GM12878 (cell line): ENCODE results near the gene SLX4.

Experiments
- CTCF ChIP-seq, 3 experiments: IDR thresholded peaks in 2 of 3; conservative IDR thresholded peaks in 1 of 3; 2 replicates each; pipeline ENCODE4 v1.5.1; 2011; ENCODE audit warnings: low read depth in 3 of 3, low read length in 3 of 3, mild to moderate bottlenecking in 3 of 3, control low read depth in 2 of 3, moderate library complexity in 2 of 3, inconsistent platforms in 1 of 3, mixed read lengths in 1 of 3; ENCODE audit not compliant: control insufficient read depth in 2 of 3, insufficient read depth in 1 of 3; ENCODE audit errors: extremely low read depth in 1 of 3
- RBBP5 ChIP-seq: fragments of 200-600 bp; sonication (generic); conservative IDR thresholded peaks from 2 replicates; pipeline ENCODE4 v1.6.1; 2016

- TF ChIP-seq CTCF (IDR thresholded peaks at IDR 0.05 in 2 of 3, conservative IDR thresholded peaks at IDR 0.05 in 1 of 3; ENCODE audit: control insufficient read depth in 2 of 3, extremely low read depth in 1 of 3, insufficient read depth in 1 of 3, low read depth in 3 of 3, low read length in 3 of 3) (no peak), RBBP5 (no peak)
These were observed 34.1 kb downstream of the SLX4 start, which contains the start of gene NLRC3 for GRCh38 chr16:3577302-3577752.
